HG03558 (cell line): ENCODE data around the gene SHMT1.
"Not testable (repeated sequence)": the region's sequence is repeated elsewhere in the genome, so short reads cannot be mapped to it uniquely, and the experiment has no call there.

Source experiments
- ATAC-seq: cut with Tn5 transposase; IDR thresholded peaks from one replicate; pipeline ENCODE4 v1.9.1; 2021; ENCODE audit warnings: moderate number of reproducible peaks; ENCODE audit not compliant: unreplicated experiment; ENCODE audit errors: extremely low read depth

SHMT1 gene

DNA sequence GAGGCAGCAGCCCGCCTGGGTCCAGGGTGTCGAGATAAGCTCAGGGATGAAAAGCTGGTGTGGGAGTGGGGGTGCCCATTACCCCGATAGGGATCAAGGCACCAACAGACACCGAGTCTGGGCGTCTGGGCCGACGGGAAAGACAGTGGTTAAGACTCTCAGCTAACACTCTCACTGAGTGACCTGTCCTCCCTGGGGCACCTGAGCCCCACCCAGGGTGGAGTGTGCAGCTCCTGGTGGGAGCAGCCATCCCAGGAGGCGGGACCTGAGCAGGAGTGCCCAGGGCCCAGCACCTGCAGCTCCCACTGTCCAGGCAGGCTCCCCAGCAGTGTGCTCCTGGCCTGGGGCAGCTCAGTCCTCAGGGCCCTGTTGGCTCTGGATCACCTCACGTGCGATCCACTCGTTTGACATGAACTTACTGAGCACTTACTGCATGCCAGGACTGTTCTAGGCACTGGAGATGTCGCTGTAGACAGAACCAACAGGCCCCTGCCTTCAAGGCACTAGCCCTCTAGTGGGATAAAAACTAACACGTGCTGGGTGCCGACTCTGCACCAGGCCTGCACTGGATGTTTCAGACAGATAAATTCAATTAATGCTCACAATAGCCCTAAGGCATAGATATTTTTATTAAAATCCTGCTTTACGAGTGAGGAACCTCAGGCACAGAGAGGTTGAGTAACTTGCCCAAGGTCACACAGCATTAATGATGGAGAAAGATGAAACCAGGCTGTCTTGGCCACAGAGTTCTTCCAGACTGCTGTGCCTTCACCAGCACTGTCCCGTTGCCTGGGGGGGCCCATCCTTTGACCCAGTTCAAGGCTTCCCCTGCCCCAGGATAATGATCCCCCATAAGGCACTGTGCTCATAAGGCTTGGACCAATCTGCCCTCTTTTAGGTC is 16.1 kb upstream of the SHMT1 start:
- ATAC-seq, result no peak

GRCh38 chr17:18378614-18379013 is 15.3 kb upstream of the SHMT1 start:
- ATAC-seq, result not testable (repeated sequence)

DNA sequence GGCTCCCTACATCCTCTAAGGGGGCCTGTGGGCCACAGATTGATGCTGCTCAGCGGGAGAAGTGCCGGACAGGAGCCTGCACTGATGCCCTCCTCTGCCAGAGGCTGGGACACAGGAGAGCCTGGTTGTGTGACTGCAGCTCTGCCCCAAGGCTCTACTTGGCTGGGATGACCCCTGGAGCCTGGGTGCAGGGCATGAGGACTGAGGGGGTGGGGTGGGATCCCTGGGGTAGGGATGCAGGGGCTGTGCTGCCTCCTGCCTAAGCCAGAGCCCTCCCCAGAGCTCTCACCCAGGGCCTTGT is 14.8 kb upstream of the SHMT1 start:
- no peak for ATAC-seq

- no peak for ATAC-seq
Measured at GRCh38 chr17:18377437-18378204, 14.3 kb upstream of the SHMT1 start, which contains the start of gene EVPLL. Gene EVPLL, plus strand, starts transcription at chr17:18377778. Its CDS starts 3,160 bp downstream, at chr17:18380938.

GRCh38 chr17:18374216-18374615 is 10.9 kb upstream of the SHMT1 start:
- no peak for ATAC-seq

- ATAC-seq, result not testable (repeated sequence)
Measured at GRCh38 chr17:18373181-18373580, 9.8 kb upstream of the SHMT1 start.

DNA sequence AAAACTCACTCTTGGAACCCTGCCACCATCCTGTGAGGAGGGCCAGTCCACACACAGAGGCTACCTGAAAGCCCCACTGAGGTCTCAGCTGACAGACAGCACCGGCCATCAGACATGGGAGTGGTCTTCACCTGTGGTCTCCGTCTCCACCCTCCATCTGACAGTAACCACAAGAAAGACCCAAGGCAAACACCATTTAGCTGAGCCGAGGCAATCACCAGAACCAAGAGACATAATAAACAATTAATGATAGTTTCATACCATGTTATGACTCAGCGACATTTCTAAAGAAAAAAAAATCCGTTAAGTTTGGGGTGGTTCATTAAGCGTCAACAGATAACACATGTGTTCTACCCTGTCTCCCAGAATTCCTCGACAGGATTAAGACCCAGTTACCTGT is 8.1 kb upstream of the SHMT1 start:
- ATAC-seq, result no peak

- ATAC-seq, result no peak
Measured at GRCh38 chr17:18370761-18371160, 7.4 kb upstream of the SHMT1 start.

GRCh38 chr17:18368946-18369345 is 5.6 kb upstream of the SHMT1 start:
- no peak for ATAC-seq

- ATAC-seq, result no peak
Measured at GRCh38 chr17:18364166-18364565, 816 bp upstream of the SHMT1 start.

DNA sequence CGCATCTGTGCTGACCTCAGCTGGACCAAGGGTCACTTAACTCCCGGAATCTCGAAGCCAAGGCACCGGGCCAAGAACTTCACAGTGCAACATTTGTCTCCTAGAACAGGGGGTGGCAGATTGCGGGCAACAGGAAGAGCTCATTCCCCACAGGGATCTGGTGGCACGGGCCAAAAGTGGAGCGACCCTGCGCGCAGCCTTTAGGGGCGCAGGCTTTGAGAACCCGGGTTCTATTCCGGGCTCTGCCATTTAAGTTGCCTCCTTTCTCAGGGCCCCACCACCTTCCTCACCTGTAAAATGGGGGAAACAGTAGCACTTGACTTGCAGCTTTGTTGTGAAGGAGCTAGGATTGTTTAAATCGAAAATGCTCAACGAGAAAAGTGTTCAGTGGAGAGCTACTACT is 651 bp downstream of the SHMT1 start:
- no peak for ATAC-seq

- no peak for ATAC-seq
Measured at GRCh38 chr17:18361837-18362697, 1.3 kb downstream of the SHMT1 start.

GRCh38 chr17:18360518-18360917 is 2.8 kb downstream of the SHMT1 start:
- no peak for ATAC-seq

DNA sequence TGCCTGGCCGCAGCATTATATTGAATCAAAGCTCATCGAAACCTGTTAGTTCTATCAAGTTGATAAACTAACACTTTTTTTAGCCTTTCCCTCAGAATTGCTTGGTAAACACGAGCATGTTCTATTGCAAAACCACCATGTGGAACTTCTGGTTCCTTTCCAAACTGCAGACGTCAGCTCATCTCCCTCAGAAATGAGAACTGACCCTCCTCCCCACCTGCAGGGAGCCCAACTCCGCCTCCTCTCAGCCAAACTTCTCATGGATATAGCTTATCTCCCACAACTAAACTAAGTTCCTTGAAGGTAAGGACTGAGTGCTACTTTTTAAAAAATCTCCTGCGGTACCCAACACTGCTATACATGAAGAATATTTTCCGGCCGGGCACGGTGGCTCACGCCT is 6.7 kb downstream of the SHMT1 start:
- ATAC-seq, result no peak

DNA sequence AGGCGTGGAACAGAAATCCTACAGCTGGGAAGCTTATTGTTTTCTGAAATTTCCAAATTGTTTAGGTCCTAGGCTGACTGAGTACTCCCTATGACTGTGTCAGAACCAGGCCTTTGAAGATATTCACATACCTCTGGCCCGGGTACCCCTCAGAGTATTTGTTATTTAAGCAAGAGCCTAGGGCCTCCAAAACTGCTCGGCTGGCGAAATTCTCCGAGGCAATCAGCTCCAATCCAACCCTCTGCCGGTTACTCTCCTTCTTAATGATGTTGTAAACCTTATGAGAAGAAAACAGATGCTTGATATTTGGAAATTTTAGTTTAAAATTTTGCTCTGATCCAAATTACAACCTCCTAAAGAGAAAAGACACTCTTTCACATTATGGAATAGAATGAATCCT is 9.8 kb downstream of the SHMT1 start:
- ATAC-seq, result no peak

- no peak for ATAC-seq
Measured at GRCh38 chr17:18344021-18344420, 19.3 kb downstream of the SHMT1 start.

GRCh38 chr17:18339933-18340332 is 23.4 kb downstream of the SHMT1 start:
- no peak for ATAC-seq

DNA sequence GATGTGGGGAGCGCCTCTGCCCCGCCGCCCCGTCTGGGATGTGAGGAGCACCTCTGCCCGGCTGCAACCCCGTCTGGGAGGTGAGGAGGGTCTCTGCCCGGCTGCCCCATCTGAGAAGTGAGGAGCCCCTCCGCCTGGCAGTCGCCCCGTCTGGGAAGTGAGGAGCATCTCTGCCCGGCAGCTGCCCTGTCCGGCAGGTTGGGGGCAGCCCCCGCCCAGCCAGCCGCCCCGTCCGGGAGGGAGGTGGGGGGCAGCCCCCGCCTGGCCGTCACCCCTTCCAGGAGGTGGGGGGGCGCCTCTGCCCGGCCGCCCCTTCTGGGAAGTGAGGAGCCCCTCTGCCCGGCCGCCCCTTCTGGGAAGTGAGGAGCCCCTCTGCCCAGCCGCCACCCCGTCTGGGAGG is 25.2 kb downstream of the SHMT1 start:
- ATAC-seq, result not testable (repeated sequence)

DNA sequence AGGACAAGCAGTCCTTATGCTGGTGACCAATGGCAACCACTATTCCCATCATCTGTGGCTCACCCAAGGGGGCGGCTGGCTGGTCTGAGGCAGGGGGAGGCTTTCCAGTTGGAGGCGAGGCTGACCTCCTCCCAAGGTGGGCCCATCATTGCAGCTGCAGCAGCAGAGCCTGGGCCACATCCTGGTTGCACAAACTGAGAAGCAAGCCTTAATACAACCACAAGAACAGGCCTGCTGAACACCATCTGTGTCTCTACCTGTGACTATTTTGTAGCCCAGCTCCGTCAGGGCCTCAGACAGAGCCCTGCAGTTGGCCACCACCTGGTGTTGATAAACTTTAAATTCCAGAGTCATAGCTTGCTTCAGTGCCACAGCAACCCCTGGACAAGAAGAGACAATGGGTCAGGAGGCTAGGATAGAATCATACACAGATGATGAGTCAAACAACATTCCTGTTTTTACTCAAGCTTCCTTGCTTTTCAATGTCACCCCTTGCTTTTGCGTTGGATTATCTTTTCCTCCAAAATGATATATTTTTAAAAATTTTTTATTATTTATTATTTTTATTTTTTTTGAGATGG is 30.4 kb downstream of the SHMT1 start:
- ATAC-seq, result no peak

GRCh38 chr17:18331879-18332278 is 31.5 kb downstream of the SHMT1 start:
- no peak for ATAC-seq
